Astrocyte of the cerebellum (primary cell): ENCODE results near the gene MARK4.

ENCODE experiments used
- DNase-seq: peaks from one replicate; pipeline ENCODE4 v3.0.0-alpha.2; 2011; ENCODE audit warnings: low read depth
- H3K4me3 ChIP-seq: 2 replicates; pipeline ENCODE4 v1.5.1; 2011; ENCODE audit warnings: mild to moderate bottlenecking, low read depth, low read length, moderate library complexity
- in situ Hi-C: cut with HindIII; loops from 2 replicates; pipeline ENCODE4 v1.10.0; 2017; ENCODE audit warnings: low sequenced_read_pairs
- TF ChIP-seq, protein P1 (sequence below): IDR thresholded peaks from 2 replicates; pipeline ENCODE4 v1.5.1; 2012; ENCODE audit warnings: low read length, low read depth, moderate library complexity, mild to moderate bottlenecking; ENCODE audit errors: missing control alignments

MARK4 gene

DNA sequence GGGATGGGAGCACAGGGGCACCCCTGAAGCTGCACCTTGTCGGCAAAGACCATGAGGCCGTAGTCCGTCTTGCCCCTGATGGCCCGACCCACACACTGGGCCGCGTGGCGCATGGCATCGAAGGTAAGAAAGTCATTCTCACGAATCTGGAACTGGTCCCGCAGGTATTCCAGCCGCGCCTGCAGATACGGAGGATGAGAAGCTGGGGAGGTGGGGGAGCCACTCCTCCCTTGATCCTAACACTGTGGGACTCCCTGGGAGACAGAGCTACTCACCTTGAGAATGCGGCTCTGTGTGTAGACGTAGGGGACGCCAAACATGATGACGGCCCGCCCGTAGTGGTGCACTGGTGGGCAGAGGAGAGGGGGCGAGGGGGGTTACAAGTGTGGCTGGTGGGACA is 101.4 kb downstream of the MARK4 start:
- in situ Hi-C loops: no loop called here
- TF ChIP-seq, protein P1, sequence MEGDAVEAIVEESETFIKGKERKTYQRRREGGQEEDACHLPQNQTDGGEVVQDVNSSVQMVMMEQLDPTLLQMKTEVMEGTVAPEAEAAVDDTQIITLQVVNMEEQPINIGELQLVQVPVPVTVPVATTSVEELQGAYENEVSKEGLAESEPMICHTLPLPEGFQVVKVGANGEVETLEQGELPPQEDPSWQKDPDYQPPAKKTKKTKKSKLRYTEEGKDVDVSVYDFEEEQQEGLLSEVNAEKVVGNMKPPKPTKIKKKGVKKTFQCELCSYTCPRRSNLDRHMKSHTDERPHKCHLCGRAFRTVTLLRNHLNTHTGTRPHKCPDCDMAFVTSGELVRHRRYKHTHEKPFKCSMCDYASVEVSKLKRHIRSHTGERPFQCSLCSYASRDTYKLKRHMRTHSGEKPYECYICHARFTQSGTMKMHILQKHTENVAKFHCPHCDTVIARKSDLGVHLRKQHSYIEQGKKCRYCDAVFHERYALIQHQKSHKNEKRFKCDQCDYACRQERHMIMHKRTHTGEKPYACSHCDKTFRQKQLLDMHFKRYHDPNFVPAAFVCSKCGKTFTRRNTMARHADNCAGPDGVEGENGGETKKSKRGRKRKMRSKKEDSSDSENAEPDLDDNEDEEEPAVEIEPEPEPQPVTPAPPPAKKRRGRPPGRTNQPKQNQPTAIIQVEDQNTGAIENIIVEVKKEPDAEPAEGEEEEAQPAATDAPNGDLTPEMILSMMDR: no peak

DNA sequence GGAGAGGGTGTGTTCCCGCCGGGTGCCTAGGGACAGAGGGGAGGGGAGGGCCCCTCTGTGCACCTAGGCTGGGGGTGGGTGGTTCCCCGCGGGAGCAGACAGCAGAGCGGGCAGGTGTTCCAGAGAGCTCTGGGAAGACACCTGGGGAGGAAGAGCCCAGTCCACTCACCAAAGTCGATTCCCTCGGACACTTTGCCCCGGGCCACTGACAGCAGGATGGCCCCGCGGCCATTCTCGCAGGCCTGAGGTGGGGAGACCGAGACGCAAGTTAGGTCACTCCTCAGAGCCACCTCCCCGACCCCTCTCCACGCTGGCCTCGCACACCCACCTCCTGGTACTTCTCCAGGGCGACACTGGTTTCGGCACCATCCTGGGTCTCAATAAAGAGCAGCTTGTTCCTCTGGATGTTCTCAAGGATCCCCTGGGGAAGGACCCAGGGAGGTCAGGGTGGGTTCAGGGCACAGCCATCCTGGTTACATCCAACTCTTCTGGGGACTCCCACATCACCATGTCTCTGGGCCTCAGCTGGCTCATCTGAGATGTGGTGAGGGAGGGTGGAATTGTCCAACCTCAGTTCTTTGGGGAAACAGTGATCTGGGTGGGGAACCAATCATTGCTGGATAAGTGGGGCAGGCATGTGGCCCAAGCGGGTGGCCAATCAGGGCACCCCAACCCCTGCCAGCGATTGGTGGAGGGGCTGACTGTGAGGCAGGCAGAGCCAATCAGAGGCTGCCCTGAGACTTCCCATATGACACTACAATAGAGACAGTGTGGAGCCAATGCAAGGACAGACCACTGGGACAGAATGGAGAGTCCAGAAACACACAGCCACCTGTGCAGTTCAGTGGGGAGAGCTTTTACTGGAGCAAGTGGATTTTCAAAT is 102.1 kb downstream of the MARK4 start:
- in situ Hi-C loops: no loop called here
- TF ChIP-seq, protein P1: no peak
- H3K4me3 ChIP-seq: no peak overlapping the region
- no peak for DNase-seq

More for the DNA sequence above, 101.4 kb downstream of the MARK4 start:
- no peak overlapping the region for H3K4me3 ChIP-seq
- no peak for DNase-seq

DNA sequence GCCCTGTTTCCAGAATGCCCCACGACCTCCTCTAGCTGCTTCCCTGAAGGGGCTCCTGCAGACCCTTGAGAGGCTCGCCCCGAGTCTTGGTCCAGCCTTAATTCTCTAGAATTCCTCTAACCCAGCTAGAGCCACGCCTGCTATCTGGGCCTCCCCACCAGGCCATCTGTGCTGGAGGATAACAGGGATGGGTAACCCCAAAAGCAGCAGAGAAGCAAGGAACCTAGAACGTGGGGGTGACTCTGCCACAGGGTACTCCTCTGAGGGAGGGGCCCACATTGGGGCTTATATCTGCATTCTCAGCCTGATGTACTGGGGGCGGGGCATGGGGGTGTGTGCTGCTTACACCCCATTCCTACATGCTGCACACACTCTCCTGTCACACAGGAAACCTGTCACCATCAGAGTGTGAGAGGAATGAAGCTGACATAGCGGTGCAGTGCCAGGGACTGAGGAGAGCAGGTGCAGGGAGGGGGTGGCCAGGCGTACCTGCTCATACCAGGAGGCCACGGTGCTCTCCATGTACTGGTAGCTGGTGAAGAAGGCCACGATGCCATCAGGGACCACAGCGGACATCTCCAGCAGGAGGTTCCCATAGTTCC is 103.3 kb downstream of the MARK4 start:
- in situ Hi-C loops: no loop called here
- TF ChIP-seq, protein P1: no peak

More for the DNA sequence above, 103.3 kb downstream of the MARK4 start:
- H3K4me3 ChIP-seq: no peak overlapping the region
- no peak for DNase-seq
